ENCODE results near the gene DSTN.

DSTN gene

DNA sequence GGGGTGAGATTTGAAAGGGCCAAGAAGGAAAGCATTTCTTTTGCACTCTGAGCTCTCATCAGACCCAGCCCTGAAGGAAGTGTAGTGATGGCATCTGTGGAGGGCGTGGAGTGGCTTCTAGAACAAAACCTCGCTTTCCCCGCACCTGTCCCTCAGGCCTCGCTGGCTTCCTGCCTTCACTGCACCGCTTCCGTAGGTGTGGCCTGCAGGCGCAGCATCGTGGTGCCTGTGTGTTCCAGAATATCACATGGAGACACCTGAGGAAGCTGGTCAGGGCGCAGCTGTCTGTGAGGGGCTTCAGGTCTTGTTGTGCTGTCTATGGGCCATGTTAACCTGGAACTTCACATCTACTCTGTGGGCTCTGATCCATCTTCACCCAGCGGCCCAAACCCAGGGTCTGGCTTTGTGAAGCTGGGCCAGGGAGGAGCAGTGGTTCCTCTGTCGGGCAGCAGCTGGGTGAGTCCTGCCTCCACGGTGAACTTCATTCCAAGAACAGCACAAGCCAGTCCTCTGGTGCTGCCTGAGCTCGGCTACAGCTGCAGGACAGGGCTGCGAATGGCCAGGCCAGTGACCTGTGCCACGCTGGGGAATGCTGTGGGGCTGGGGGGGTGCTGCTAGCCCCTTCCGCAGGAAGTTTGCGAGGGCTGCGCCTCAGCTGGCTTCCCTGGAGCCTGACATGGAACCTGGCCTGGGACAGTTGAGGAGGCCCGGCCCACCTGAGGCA lies 40.9 kb downstream of the DSTN start:
- Histone ChIP-seq H3K27ac (peak overlapping the region; percentile 74 to 93), H3K4me3 (peak overlapping the region; percentile 45)
- peak; percentile 75 for DNase-seq (ENCODE audit: low spot score)
- no peak for TF ChIP-seq CTCF (IDR thresholded peaks at IDR 0.05)

DNA sequence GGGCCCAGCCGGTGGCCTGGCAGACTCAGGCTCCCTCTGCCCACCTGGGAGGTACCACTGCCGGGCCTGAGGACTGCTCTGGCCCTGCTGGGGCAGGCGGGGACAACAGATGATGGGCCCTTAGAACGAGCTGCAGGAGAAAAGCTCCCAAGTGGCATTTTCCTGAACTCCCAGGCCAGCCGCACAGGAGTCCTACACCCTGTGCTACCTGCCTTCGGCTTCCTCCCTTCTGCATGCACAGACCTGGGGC lies 41.3 kb downstream of the DSTN start:
- peak overlapping the region; percentile 74 to 93 for H3K27ac ChIP-seq
- peak overlapping the region; percentile 45 for H3K4me3 ChIP-seq
- DNase-seq (ENCODE audit: low spot score), result no peak
- TF ChIP-seq CTCF (IDR thresholded peaks at IDR 0.05), result no peak

DNA sequence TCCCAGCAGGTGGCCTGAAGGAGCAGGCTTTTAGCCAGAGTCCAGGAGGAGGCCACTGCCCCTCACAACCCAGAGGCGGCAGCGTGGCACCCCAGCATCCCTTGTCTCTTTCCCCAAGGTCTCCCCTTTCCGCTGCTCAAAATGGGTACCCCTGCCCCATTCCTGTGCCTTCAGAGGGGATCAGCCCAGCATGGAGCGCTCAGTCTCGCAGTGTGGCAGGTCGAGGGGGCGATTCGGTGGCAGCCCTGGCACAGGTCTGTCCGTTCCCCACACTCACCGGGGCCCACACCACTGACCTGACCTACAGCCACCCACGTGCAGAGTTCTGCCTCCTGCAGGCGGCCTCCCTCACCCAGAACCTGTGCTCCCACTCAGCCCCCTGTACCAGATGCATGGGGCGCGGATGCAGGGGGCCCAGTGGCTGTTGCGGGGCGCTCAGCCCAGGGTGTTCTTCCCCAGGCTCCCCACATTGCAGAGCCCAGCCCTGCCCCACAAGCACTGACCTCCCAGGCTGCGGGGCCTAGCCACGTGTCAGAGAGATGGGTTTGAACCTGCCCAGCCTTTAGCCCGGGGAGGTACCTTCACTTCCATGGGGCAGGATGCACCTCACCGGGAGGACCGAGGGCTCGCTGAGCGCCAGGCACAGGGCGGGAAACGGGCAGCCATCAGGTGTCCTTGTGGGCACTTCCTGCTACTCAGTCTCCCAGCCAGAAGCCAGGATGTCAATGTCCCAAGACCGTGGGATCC lies 41.8 kb downstream of the DSTN start:
- TF ChIP-seq CTCF (IDR thresholded peaks at IDR 0.05), result no peak
- peak overlapping the region; percentile 74 to 93 for H3K27ac ChIP-seq
- DNase-seq (ENCODE audit: low spot score), result peak; percentile 74
- peak overlapping the region; percentile 45 for H3K4me3 ChIP-seq

DNA sequence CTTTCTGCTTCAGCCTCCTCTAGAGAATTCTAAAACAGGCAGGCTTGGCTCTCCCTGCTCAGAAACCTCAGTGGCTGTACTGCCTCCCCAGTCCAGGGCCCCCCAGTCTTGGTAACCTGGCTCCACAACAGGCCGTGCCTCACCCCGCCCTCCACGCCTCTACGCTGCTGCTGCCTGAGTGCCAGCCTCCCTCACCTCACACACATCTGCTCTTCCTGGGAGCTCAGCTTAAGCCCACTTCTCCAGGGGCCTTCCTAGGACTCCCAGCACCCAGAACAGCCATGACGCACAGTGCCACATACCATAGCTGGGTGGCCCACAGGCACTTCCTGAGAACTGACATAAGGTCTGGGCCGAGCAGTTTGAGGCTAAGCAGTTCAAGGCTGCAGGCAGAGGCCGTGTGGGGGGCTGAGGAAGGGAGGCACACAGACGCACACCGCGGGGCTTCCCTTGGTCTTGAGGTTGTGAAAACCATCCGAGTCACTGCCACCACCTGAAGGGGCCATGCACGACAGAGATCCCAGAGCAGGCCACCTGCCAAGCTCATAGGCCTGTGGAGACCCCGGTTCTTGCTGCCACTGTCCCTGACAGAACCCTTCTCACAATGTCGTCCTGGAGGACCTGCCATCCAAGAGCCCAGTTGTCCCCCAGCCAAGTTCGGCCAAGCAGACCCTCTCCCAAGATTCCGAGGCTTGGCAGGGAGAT lies 42.6 kb downstream of the DSTN start:
- H3K27ac ChIP-seq, result peak overlapping the region; percentile 74 to 93
- TF ChIP-seq CTCF (IDR thresholded peaks at IDR 0.05), result no peak
- H3K4me3 ChIP-seq, result peak overlapping the region; percentile 45
- DNase-seq (ENCODE audit: low spot score), result peak; percentile 92

DNA sequence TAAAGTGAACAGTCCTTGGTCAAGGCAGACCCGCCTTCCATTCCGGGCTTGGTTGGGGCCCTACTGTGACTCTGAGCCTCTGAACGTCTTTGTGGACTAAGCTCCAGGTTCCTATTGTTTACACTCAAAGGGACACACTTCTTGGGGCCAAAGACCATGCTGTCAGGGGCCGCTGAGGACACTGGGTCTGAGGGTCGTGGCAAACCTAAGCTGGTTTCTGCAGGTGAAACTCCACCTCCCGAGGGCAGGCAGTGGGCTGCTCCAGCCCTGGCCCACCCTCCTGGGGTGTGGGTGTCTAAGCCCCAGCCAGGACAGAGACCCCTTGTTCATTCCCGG lies 43.1 kb downstream of the DSTN start:
- Histone ChIP-seq H3K27ac (peak overlapping the region; percentile 74 to 93), H3K4me3 (peak overlapping the region; percentile 3)
- DNase-seq (ENCODE audit: low spot score), result peak; percentile 74
- TF ChIP-seq CTCF (IDR thresholded peaks at IDR 0.05), result no peak

DNA sequence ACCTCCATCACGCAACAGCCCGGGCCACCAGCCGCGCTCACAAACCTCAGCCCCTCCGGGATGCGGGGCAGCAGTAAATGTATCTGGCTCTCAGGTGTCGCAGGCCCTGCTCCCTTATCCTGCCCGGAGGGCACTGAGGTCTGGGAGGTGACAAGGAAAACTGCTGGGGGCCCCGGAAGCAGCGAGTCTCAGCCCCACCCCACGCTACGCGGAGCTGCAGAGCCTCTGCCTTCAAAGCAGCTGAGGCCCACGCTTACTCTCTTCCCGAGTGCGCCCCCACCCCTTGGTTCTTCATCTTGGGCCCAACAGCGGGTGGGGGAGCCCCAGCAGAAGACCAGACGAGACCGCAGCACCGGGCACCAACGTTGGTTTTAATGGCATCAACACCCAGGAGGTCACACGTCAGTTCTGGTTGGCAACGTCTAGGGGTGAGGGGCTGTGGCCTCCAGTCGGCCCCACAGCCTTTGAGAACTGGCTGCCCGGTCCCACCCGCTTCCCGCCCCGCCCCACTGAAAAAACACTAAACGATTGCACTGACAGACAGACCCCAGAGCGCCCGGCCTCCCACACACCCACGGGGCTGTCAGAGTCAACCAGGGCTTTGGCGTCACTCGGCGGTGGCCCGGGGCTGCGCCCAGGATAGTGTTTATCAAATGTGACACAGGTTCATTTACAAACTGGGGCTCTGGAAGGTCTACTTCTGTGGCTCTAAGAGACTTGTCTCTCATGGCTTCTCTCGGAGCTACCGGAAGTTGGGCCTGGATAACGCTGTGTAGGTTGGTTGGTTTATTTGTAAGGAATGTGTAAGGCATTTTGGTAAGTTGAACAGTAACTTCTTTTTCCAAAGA lies 43.7 kb downstream of the DSTN start:
- peak; percentile 85 for DNase-seq (ENCODE audit: low spot score)

More for the DNA sequence above, 43.7 kb downstream of the DSTN start:
- Histone ChIP-seq H3K27ac (peak overlapping the region; percentile 74 to 93), H3K4me3 (peak overlapping the region; percentile 3)
- no peak for TF ChIP-seq CTCF (IDR thresholded peaks at IDR 0.05)
